ACC112 (cell line): ENCODE data around the gene STOX2.
"Not testable (repeated sequence)": the region's sequence is repeated elsewhere in the genome, so short reads cannot be mapped to it uniquely, and the experiment has no call there.

Experiments used
- H2AFZ ChIP-seq: fragments of 200-600 bp; sonication (generic); one replicate; pipeline ENCODE4 v1.6.0; 2017; ENCODE audit warnings: antibody characterized with exemption, low read length; ENCODE audit not compliant: unreplicated experiment
- H3K27ac ChIP-seq: fragments of 200-600 bp; sonication (generic); 2 replicates; pipeline ENCODE4 v1.5.1; 2014; ENCODE audit warnings: low read depth, mild to moderate bottlenecking, antibody characterized with exemption, low read length, moderate library complexity
- H3K27me3 ChIP-seq: fragments of 200-600 bp; sonication (generic); 2 replicates; pipeline ENCODE4 v1.6.1; 2014; ENCODE audit warnings: mild to moderate bottlenecking, antibody characterized with exemption, low read length, moderate library complexity, mixed read lengths; ENCODE audit not compliant: insufficient read depth
- H3K36me3 ChIP-seq: fragments of 200-600 bp; sonication (generic); 2 replicates; pipeline ENCODE4 v1.6.1; 2016; ENCODE audit warnings: mild to moderate bottlenecking, antibody characterized with exemption, low read length, moderate library complexity, mixed read lengths; ENCODE audit not compliant: insufficient read depth
- H3K4me1 ChIP-seq: fragments of 200-600 bp; sonication (generic); one replicate; pipeline ENCODE4 v1.6.1; 2016; ENCODE audit warnings: low read length, mixed read lengths; ENCODE audit not compliant: insufficient read depth, unreplicated experiment, control insufficient read depth
- H3K4me3 ChIP-seq: fragments of 200-600 bp; sonication (generic); 2 replicates; pipeline ENCODE4 v1.5.1; 2014; ENCODE audit warnings: mild to moderate bottlenecking, low read depth, low read length
- H3K79me2 ChIP-seq: fragments of 200-600 bp; sonication (generic); one replicate; pipeline ENCODE4 v1.6.0; 2016; ENCODE audit warnings: low read length; ENCODE audit not compliant: control insufficient read depth, unreplicated experiment, insufficient read depth

The STOX2 gene

DNA sequence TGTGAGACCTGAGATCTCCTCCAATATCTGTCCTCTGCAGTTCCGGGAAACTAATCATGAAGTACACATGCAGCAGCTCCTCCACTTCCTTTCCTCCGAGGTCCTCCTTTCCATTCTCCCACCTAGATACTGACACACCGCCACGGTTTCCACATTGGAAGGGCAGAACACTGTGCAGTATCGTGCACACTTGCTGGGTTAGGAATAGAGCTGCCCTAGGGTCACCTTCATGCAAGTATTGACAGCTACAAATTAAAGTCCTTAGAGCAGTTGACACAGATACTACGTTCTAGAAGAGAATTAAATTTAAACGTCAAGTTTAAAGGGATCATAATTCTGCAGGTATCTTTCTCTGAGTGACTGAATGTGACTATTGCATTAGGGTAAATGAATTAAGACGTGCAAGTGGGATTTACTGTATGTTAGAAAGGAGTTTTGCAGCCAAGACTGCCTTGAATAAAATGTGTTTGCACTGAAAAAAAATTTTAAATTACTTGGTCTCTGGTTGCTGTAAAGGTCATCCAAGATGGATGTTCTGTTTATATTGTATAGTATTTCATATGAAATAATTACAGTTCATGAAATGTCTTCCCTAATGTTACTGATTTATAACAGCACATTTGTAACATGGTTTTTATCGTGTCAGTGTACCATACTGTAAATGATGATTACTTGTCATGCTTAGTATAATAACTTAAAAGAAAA lies 117.7 kb downstream of the STOX2 start:
- Histone ChIP-seq H3K4me3 (no peak overlapping the region), H3K36me3 (no peaks in the 10 kb centered on the region), H3K79me2 (no peaks in the 10 kb centered on the region), H3K27me3 (no peaks in the 10 kb centered on the region), H2AFZ (no peak overlapping the region), H3K4me1 (no peaks in the 10 kb centered on the region), H3K27ac (no peak overlapping the region)

DNA sequence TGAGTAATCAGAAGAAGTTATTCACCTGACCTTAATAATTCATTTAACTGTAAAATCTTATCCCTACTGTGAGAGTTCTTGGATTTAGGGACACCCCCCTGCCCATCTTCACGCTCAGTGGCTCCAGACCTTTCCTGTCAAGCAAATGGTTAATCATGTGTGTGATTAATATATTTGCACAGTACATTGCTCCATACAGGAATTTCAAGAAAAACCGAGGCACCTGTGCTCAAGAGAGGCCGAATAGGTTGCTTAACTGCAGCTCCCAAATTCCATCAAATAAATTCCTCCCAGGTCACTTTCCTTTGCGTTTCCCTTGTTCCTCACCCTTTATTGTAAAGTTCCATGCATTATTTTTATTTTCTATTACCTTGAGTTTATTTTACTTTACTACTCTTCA lies 119.5 kb downstream of the STOX2 start:
- Histone ChIP-seq H3K27me3 (no peaks in the 10 kb centered on the region), H3K27ac (no peak overlapping the region), H3K36me3 (no peaks in the 10 kb centered on the region)

DNA sequence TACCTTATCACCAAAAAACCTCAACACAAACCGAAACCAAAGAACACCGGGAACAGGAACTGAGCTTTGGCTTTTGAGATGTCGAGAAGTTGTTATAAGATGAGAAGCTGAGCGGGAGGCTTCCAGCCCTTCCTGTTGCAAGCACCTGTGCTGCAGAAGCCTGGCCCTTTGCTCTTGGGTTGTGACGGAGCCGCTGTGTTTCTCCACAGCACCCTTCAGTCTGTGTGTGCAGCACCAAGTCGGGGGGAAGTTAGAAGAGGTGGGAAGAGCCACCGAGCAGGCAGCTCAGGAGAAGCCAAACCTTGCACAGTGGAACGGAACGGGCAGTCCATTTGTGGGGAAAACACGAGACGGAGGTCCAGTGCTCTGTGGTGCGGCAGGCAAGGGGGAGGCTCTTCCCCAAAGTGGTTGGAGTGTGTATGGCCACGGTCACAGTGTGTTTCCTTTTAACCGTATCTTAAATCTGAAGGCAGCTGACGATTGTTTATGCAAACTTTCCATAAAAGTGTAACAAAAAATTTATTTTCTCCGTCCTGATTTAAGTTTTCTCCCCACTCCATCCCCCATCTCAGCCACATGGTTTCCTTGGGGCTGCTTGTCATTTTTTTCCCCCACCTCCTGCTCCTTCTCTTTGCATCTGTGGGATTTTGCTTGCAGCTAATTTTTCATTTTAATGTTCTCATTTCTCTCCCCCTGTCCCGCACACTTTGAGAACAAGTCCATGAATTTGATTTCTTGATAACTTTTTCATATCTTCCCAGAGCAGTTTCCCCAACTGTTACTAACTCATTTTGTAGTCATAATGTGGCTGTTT lies 123.7 kb downstream of the STOX2 start:
- no peak overlapping the region for H2AFZ ChIP-seq
- H3K36me3 ChIP-seq, result no peaks in the 10 kb centered on the region
- no peaks in the 10 kb centered on the region for H3K79me2 ChIP-seq
- H3K4me3 ChIP-seq, result 0 out of 2 replicates have a peak overlapping the region, but pooled peaks have one; percentile 1
- no peak overlapping the region for H3K27ac ChIP-seq
- no peaks in the 10 kb centered on the region for H3K4me1 ChIP-seq
- H3K27me3 ChIP-seq, result no peaks in the 10 kb centered on the region

More for the DNA sequence above, 119.5 kb downstream of the STOX2 start:
- no peak overlapping the region for H3K4me3 ChIP-seq
- no peak overlapping the region for H2AFZ ChIP-seq
- H3K79me2 ChIP-seq, result no peaks in the 10 kb centered on the region
- no peaks in the 10 kb centered on the region for H3K4me1 ChIP-seq

DNA sequence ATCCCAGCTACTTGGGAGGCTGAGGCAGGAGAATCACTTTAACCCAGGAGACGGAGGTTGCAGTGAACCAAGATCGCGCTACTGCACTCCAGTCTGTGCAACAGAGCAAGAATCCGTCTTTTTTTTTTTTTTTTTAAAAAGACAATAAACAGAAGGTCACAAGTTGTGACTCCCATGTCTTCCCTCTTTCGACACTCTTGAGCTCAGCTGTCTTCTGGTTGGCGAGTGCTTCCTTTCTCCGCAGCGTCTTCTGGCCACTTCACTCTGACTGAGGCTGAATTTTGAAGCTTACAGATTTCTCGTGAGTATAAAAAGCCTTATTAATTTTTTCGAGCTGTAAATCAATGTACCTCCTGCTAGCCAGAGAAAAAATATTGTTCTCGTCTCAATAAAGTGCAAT lies 124.9 kb downstream of the STOX2 start:
- Histone ChIP-seq H2AFZ (no peak overlapping the region), H3K79me2 (no peaks in the 10 kb centered on the region), H3K27me3 (no peaks in the 10 kb centered on the region), H3K36me3 (no peaks in the 10 kb centered on the region), H3K27ac (no peak overlapping the region), H3K4me3 (no peak overlapping the region), H3K4me1 (no peaks in the 10 kb centered on the region)

DNA sequence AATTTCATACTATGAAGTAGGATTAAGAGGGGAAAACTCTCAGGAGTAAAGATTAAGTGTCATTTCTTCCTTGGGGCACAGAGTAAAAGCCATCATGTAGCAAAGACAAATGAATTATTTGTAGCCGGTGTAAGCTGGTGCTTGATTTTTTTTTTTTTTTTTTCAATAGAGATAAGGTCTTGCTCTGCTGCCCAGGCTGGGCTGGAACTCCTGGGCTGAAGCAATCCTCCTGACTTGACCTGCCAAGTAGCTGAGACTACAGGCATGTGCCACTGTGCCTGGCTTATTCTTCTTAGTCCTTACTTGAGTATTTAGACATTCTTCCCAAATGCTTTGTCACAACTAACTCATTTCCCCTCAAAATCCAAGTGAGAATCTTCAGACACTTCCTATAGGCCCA lies 125.7 kb downstream of the STOX2 start:
- Histone ChIP-seq H3K36me3 (no peaks in the 10 kb centered on the region), H2AFZ (no peak overlapping the region)

DNA sequence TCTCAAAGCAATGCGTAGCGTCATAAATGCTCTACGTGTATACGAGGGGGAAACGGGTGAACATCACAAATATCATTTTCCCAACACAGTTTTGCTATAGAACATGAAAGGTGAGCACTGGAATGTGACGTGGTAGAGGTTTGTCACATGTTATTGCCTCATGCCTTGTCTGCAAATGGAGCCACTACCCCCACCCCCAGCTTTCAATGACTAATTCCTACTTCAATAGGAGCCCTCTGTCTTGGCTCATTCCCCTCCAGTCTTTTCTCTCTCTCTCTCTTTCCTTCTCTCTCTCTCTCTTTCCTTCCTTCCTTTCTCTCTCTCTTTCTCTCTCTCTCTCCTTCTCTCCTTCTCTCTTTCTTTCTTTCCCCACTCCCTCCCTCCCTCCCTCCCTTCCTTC lies 127.0 kb downstream of the STOX2 start:
- H3K27me3 ChIP-seq, result no peaks in the 10 kb centered on the region
- H3K4me3 ChIP-seq, result no peak overlapping the region
- H2AFZ ChIP-seq, result no peak overlapping the region
- no peak overlapping the region for H3K27ac ChIP-seq
- no peaks in the 10 kb centered on the region for H3K4me1 ChIP-seq
- H3K36me3 ChIP-seq, result no peaks in the 10 kb centered on the region
- H3K79me2 ChIP-seq, result no peaks in the 10 kb centered on the region

More for the DNA sequence above, 125.7 kb downstream of the STOX2 start:
- no peaks in the 10 kb centered on the region for H3K27me3 ChIP-seq
- no peak overlapping the region for H3K27ac ChIP-seq
- no peaks in the 10 kb centered on the region for H3K4me1 ChIP-seq
- H3K4me3 ChIP-seq, result no peak overlapping the region
- H3K79me2 ChIP-seq, result no peaks in the 10 kb centered on the region

DNA sequence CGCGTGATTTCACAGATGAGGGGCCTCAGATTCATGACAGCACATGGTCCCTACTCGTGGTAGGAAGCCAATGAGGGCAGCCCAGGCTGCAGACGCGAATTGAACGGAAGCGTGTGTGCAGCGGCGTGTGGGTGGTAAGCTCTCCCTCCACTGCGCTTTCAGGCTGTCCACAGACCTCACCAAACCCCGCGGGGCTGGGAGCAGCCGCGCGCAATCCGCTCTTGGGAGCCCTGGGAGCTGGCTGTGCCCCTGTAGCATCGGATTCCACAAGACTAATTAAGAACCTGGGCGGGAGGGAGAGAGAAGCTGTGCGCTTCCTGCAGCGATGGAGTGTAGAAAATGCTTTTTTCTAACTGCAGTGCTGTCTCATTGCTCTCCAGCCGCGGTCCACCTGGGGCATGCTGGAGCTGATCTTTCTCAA lies 134.9 kb downstream of the STOX2 start:
- H3K27ac ChIP-seq, result no peak overlapping the region
- H2AFZ ChIP-seq, result no peak overlapping the region
- no peaks in the 10 kb centered on the region for H3K79me2 ChIP-seq
- H3K36me3 ChIP-seq, result no peaks in the 10 kb centered on the region
- no peaks in the 10 kb centered on the region for H3K4me1 ChIP-seq
- no peak overlapping the region for H3K4me3 ChIP-seq
- no peaks in the 10 kb centered on the region; the same call in 1 of the 2 replicates for H3K27me3 ChIP-seq

DNA sequence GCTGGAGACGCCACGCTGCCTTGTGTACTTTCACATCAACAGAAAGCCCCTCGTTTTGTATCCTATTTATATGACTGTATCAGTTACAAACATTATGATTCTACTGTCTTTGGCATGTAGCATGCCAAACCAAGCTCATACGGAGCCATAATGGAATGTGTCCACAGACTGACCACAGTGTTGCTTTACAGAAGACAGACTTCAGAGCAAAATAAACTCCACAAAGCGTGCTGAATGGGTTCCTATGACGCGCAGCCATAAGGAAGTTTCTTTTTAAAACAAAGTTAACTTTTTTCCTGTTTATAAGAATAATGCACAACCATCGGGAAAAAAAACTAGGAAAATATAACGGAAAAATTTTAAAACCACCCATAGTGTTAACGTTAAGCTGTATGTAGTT lies 136.0 kb downstream of the STOX2 start:
- Histone ChIP-seq H3K27me3 (no peaks in the 10 kb centered on the region; the same call in 1 of the 2 replicates), H3K36me3 (no peaks in the 10 kb centered on the region), H3K4me1 (no peaks in the 10 kb centered on the region), H3K4me3 (no peak overlapping the region), H3K27ac (no peak overlapping the region), H2AFZ (no peak overlapping the region), H3K79me2 (no peaks in the 10 kb centered on the region)

DNA sequence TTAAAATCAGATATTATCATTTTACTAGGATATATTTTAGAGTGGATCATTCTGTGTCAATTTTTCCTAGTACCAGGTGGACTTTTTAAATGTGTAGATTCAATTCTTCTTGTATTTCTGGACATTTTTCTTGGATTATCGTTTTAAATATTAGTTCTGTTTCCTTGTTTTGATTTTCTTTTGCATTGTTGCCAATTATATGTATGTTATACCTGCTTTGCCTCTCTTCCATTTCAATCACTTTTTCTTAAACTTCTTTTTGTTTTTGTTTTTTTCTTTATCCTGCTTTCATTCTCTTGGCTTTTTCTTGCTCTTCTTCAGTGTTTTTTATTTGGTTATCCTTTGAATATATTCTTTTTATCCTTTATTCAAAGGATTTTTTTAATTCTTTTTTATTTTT lies 141.0 kb downstream of the STOX2 start:
- Histone ChIP-seq H2AFZ (no peak overlapping the region), H3K27ac (no peak overlapping the region), H3K79me2 (no peaks in the 10 kb centered on the region), H3K36me3 (no peaks in the 10 kb centered on the region), H3K4me3 (no peak overlapping the region), H3K27me3 (no peaks in the 10 kb centered on the region), H3K4me1 (no peaks in the 10 kb centered on the region)

DNA sequence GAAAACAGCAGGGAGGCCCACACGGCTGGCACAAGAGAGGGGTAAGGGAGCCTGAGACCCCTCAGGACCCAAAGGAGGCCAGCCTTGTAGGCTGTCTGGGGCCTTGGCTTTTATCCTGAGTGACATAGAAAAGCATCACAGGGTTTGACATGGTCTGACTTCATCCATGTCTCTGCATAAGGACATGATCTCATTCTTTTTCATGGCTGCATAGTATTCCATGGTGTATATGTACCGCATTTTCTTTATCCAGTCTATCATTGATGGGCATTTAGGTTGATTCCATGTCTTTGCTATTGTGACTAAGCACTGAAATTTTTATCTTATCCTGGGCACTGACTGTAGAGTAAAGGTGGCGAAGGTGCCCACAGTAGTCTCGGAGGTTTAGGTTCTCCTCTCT lies 146.2 kb downstream of the STOX2 start:
- H3K4me1 ChIP-seq, H3K36me3 ChIP-seq, H3K79me2 ChIP-seq, H2AFZ ChIP-seq, H3K27ac ChIP-seq, H3K4me3 ChIP-seq, H3K27me3 ChIP-seq: not testable (repeated sequence)

DNA sequence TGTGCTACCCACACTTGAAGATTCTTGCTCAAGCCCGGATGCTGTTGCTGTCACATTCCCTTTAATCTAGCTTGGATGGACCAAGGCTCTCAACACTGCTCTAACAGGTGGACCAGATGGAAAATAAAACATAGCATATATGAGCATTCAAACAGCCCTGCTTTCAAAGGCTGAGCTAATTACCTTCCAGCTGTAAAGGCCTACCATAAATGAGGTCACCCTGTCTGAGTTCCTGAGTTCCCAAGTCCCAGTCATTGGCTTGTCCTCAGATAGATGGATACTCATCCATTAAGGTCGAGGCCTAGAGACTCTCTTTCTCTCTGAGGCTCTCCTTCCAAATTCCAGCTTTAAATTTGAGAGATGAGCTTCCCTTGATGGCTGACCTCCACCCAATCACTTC lies 147.5 kb downstream of the STOX2 start:
- no peaks in the 10 kb centered on the region for H3K4me1 ChIP-seq
- H3K36me3 ChIP-seq, result no peaks in the 10 kb centered on the region
- no peak overlapping the region for H3K27ac ChIP-seq
- no peaks in the 10 kb centered on the region for H3K79me2 ChIP-seq
- H2AFZ ChIP-seq, result no peak overlapping the region
- no peaks in the 10 kb centered on the region for H3K27me3 ChIP-seq
- no peak overlapping the region for H3K4me3 ChIP-seq
